Measurements from ENCODE around the gene MYO9A. TPM values are rescaled to one million over a fixed set of nuclear protein-coding genes. Genes with fewer than 3 reads are reported as not detected.

The MYO9A gene
- total RNA-seq, 1 donor from 2014 or later = 50.6 TPM

DNA sequence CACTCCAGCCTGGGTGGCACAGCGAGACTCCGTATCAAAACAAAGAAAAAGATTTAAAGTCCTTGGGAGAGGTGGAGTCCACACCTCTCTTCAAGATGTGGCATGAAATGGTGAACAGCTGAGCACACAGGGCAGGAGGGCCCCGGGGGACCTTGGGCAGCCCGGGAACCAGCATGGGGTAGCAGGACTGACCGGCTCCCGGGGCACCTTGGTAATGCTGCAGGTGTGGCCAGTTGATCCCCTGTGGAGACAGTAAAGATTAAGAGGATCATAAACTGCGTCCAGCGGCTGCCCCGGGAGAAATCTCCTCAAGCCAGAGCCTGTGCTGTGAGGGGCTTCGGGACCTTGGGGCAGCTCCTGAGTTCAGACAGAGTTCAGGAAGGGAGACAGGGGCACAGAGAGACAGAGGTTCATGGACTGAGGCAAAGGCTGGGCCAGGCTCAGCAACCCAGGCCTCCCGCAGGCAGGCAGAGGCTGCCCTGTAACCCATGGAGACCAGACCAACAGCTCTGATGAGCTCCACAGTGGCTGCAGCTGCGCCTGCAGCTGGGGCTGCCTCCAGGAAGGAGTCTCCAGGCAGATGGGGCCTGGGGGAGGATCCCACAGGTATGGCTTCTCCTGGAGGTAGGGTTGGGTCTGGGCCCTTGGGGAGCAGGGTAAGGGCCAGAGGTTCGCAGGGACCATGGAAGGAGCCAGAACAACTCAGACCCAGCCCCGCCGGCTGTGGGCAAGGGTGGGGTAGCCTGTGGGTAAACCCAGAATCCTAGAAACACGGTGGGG, 307.5 kb downstream of the MYO9A start, which contains the start of gene NR2E3:
Gene NR2E3 (plus strand): TSS at position 299 of the 780 bp plus-strand sequence. CDS start 190 bp downstream, at position 489.
- TF ChIP-seq, protein P1, sequence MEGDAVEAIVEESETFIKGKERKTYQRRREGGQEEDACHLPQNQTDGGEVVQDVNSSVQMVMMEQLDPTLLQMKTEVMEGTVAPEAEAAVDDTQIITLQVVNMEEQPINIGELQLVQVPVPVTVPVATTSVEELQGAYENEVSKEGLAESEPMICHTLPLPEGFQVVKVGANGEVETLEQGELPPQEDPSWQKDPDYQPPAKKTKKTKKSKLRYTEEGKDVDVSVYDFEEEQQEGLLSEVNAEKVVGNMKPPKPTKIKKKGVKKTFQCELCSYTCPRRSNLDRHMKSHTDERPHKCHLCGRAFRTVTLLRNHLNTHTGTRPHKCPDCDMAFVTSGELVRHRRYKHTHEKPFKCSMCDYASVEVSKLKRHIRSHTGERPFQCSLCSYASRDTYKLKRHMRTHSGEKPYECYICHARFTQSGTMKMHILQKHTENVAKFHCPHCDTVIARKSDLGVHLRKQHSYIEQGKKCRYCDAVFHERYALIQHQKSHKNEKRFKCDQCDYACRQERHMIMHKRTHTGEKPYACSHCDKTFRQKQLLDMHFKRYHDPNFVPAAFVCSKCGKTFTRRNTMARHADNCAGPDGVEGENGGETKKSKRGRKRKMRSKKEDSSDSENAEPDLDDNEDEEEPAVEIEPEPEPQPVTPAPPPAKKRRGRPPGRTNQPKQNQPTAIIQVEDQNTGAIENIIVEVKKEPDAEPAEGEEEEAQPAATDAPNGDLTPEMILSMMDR (IDR thresholded peaks at IDR 0.05) = no peak
- Mint-ChIP-seq H3K4me1 (no peaks in the 10 kb centered on the region), H3K9me3 (no peaks in the 10 kb centered on the region), H3K27ac (no peak within 1 kb of the TSS), H3K27me3 (no peaks in the 10 kb centered on the region), H3K4me3 (no peak within 1 kb of the TSS), H3K36me3 (ENCODE audit: low read depth) (no peaks in the 10 kb centered on the region)
- DNase-seq (no peak), ATAC-seq (ENCODE audit: low read depth) (no peak)
- intact Hi-C loops (cut with micrococcal nuclease) = no loop called here
- POLR2A ChIA-PET = no interaction called here
- CTCF ChIA-PET = no interaction called here

DNA sequence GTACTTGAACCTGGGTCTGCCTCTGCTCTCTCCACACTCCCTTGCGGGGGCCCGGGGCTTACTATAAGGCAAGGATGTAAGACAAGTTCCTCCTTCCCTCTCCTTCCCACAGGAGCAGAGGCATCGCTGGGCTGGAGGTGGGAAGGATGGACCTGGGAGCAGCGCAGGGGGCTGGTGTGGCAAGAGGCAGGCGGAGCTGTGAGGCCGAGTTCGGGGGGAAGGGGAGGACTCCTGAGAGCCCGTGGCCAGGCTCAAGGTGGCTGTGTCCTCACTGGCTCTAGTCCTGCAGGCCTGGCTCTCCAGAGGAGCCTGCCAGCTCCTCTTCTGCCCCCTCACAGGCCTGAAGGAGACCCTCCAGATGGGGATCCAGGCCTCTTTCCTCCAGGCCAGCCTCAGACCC, 308.6 kb downstream of the MYO9A start:
- intact Hi-C loops (cut with micrococcal nuclease) = no loop called here
- CTCF ChIA-PET = interaction anchor here (1.2 kb wide), 1 partner anchor 347 kb away, joined by 3 read pairs; no protein-coding TSS in a partner anchor
- no peaks in the 10 kb centered on the region for H3K36me3 Mint-ChIP-seq (ENCODE audit: low read depth)
- ATAC-seq (ENCODE audit: low read depth) (no peak), DNase-seq (no peak)
- H3K4me3 Mint-ChIP-seq = no peak overlapping the region
- TF ChIP-seq, protein P1 (IDR thresholded peaks at IDR 0.05) = no peak
- H3K4me1 Mint-ChIP-seq = peaks cover 2% of the 10 kb centered on the region
- H3K9me3 Mint-ChIP-seq = no peaks in the 10 kb centered on the region
- H3K27me3 Mint-ChIP-seq = no peaks in the 10 kb centered on the region
- POLR2A ChIA-PET = no interaction called here
- no peak overlapping the region for H3K27ac Mint-ChIP-seq

DNA sequence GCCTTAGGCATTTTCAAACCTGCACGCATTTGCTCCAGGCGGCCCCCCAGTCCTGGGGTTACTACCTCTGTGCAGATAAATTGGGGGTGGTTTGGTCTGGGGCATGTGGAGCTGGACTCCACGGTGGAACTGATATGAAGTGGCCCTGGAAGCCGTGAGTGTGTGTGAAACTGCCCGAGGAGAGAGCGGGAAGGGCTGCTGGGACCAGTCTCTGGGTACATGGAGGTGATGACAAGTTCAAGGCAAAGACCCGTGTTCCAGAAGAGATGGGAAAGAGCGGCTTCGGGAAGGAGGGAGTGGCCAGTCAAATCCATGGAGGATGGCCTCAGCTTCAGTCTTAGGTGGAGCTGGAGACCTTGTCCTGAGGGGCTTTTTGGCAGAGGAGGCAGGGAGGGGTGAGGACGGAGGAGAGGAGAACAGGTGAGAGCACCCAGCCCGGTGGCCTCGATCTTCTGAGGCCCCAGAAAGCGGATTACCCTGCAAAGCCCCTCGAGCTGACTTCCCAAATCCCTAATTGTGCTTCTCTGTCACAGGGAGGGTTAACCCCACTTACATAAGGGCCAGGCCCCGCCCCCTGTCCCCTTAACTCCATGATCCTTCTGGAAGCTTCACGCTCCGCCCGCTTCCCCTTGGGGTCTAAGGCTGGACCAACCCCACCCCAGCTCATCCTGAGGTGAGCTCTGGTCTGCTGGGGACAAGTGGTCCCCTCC, 309.5 kb downstream of the MYO9A start:
- Mint-ChIP-seq H3K4me3 (no peak overlapping the region), H3K27ac (no peak overlapping the region), H3K27me3 (no peaks in the 10 kb centered on the region), H3K36me3 (ENCODE audit: low read depth) (no peaks in the 10 kb centered on the region), H3K9me3 (no peaks in the 10 kb centered on the region), H3K4me1 (peaks cover 2% of the 10 kb centered on the region)
- no peak for ATAC-seq (ENCODE audit: low read depth)
- TF ChIP-seq, protein P1 (IDR thresholded peaks at IDR 0.05) = no peak
- DNase-seq = no peak
- ChIA-PET POLR2A (no interaction called here), CTCF (interaction anchor here (1.2 kb wide), 1 partner anchor 348 kb away, joined by 3 read pairs; no protein-coding TSS in a partner anchor)
- intact Hi-C loops (cut with micrococcal nuclease) = no loop called here

DNA sequence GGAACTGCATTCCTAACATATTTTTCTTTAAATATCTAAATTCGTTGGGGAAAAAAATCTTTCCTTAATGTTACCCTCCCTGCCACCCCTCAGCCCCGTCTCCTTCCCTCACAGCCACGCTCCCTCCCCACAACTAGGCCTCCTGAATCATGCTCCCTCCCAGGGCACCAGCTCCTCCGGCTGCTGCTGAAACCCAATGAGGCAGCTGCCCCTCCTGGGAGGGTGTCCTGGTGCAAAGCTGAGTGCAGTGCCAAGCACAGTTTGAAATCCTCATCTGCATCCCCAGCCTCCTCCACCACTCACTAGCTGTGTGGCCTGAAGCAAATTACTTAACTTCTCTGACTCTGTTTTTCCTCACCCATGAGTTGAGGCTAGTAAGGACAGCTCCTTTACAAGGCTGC, 310.3 kb downstream of the MYO9A start:
- CTCF ChIA-PET = no interaction called here
- Mint-ChIP-seq H3K27ac (no peak overlapping the region), H3K36me3 (ENCODE audit: low read depth) (no peaks in the 10 kb centered on the region), H3K9me3 (no peaks in the 10 kb centered on the region), H3K4me1 (peaks cover 2% of the 10 kb centered on the region), H3K27me3 (no peaks in the 10 kb centered on the region), H3K4me3 (no peak overlapping the region)
- POLR2A ChIA-PET = no interaction called here
- DNase-seq (no peak), ATAC-seq (ENCODE audit: low read depth) (no peak)
- TF ChIP-seq, protein P1 (IDR thresholded peaks at IDR 0.05) = no peak
- intact Hi-C loops (cut with micrococcal nuclease) = no loop called here

DNA sequence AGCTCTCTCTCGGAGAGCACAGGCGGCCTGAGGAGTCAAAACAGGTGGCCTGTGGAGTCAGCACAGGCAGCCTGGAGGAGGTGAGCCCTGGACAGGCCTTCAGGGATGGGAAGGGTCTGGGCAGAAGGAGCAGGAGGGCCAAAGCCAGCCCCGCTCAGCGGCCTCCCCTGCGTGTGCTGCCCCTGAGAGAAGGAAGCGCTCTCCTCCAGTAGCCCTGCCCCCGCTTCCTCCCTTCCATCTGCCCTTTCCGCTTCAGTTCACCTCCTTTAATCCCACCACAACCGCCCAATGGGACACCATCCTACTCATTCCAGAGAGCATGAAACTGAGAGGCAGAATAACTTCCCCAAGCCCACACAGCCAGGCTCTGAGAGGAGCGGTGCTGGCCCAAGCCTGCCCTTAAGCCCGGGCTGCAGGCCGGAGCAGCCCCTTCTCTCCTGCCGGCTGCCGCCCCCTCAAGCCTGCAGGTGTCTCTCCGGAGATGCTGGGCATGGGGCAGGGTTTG, 310.8 kb downstream of the MYO9A start:
- TF ChIP-seq, protein P1 (IDR thresholded peaks at IDR 0.05) = no peak
- CTCF ChIA-PET = no interaction called here

More for the DNA sequence above, 310.8 kb downstream of the MYO9A start:
- H3K36me3 Mint-ChIP-seq (ENCODE audit: low read depth) = no peaks in the 10 kb centered on the region
- intact Hi-C loops (cut with micrococcal nuclease) = no loop called here
- no peaks in the 10 kb centered on the region for H3K9me3 Mint-ChIP-seq
- no peak for ATAC-seq (ENCODE audit: low read depth)
- H3K27ac Mint-ChIP-seq = no peak overlapping the region
- POLR2A ChIA-PET = no interaction called here
- DNase-seq = no peak
- H3K4me3 Mint-ChIP-seq = no peak overlapping the region
- H3K27me3 Mint-ChIP-seq = no peaks in the 10 kb centered on the region
- peaks cover 2% of the 10 kb centered on the region for H3K4me1 Mint-ChIP-seq
